GM10248 (cell line): Measurements from ENCODE around the gene FBXO27.
A peak's percentile ranks its signal among the peaks of the same experiment; 100 is the strongest.

Experiments
- CTCF ChIA-PET: fragments of 300-600 bp; sonication (Branson Sonifier 250); formaldehyde crosslinking; extraction: SDS; loops from one replicate; lab custom pipeline; 2021; ENCODE audit warnings: antibody characterized with exemption; lab: Yijun Ruan, JAX
- POLR2A ChIA-PET: fragments of 350-650 bp; sonication (Branson Sonifier 250); formaldehyde crosslinking; extraction: SDS; loops from one replicate; lab custom pipeline; 2020; ENCODE audit warnings: antibody characterized with exemption; lab: Yijun Ruan, JAX
- DNase-seq: peaks from one replicate; pipeline ENCODE4 v3.0.0; 2012; ENCODE audit errors: extremely low spot score
- TF ChIP-seq, protein P1 (sequence below): IDR thresholded peaks from 2 replicates; pipeline ENCODE4 v1.5.1; 2012; ENCODE audit warnings: mild to moderate bottlenecking, low read depth; ENCODE audit errors: extremely low read depth, missing control alignments, control extremely low read depth

FBXO27 gene

DNA sequence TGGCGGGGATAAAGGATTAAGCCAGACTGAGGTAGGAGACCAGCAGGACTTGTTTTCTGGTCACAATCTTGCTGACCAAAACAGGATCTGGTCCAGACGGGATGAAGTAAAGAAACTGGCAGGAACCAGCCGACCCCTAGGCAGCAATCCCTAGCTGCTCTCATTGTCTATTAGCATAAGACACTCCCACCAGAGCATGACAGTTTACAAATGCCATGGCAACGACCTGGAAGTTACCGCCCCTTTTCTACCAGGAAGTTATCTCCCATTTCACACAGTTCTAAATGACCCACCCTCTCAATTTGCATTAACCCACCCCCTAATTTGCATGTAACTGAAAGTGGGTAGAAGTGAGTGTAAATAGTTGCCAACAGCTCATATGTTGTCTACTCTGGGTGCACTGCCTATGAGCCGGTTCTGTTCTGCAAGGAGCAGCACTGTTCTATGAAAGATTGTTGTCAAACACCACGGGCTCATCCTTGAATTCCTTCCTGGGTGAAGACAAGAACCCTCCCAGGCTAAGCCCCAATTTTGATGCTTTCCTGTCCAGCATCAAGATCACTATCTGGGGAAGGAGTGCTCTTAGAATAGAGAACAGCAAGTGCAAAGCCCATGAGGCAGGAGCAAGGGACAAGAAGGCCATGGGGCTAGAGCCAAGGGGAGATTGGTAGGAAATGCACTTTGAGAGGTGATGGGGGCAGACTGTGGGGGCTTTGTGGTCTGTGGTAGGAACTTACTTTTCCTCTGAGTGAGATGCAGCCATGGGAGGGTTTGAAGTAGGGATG lies 13.9 kb upstream of the FBXO27 start:
- POLR2A ChIA-PET: no interaction called here
- CTCF ChIA-PET: interaction anchor here (1.0 to 1.8 kb wide), 2 partner anchors 64 to 84 kb away, joined by 3 to 4 read pairs; no protein-coding TSS in a partner anchor
- DNase-seq: no peak
- TF ChIP-seq, protein P1, sequence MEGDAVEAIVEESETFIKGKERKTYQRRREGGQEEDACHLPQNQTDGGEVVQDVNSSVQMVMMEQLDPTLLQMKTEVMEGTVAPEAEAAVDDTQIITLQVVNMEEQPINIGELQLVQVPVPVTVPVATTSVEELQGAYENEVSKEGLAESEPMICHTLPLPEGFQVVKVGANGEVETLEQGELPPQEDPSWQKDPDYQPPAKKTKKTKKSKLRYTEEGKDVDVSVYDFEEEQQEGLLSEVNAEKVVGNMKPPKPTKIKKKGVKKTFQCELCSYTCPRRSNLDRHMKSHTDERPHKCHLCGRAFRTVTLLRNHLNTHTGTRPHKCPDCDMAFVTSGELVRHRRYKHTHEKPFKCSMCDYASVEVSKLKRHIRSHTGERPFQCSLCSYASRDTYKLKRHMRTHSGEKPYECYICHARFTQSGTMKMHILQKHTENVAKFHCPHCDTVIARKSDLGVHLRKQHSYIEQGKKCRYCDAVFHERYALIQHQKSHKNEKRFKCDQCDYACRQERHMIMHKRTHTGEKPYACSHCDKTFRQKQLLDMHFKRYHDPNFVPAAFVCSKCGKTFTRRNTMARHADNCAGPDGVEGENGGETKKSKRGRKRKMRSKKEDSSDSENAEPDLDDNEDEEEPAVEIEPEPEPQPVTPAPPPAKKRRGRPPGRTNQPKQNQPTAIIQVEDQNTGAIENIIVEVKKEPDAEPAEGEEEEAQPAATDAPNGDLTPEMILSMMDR: no peak

DNA sequence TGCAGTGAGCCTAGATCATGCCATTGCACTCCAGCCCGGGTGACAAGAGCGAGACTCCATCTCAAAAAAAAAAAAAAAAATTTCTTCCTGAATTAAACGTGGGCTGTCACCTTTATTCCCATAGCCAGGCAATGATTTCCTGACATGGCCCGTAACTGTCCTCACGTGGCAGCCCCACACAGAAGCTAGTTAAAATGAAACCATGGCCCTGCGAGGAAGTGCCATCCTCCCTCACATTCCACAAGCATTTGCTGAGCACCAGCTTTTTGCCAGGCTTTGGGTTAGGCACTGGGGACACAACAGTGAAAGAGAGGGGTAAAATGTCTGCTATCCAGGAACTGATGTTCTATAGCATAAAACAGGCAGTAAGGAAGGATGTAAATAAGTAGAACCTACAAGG lies 13.2 kb upstream of the FBXO27 start:
- ChIA-PET POLR2A (no interaction called here), CTCF (interaction anchor here (1.0 to 1.8 kb wide), 2 partner anchors 65 to 84 kb away, joined by 3 to 4 read pairs; no protein-coding TSS in a partner anchor)
- DNase-seq: no peak
- TF ChIP-seq, protein P1: no peak

DNA sequence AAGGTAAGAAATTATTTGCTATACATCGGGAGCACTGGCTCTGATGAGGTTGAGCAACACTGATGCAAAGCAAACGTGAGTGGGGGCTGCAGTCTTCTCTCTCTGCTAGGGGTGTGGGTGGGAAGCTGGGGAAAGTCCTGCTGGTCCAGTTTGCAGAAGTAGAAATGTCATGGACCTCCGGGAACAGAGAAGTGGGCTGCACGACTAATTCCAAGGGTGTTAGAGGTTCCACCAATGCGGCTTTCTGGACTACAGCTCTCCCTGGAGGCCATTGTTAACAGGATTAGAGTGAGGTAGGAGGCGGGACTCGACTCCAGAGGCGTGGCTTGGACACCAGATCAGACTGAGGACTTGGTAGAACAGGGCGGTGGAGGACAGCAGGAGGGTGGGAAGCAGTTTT lies 5.7 kb upstream of the FBXO27 start:
- POLR2A ChIA-PET: no interaction called here
- TF ChIP-seq, protein P1: peak; percentile 13
- DNase-seq: no peak
- CTCF ChIA-PET: interaction anchor here (0.7 to 2.6 kb wide), 7 partner anchors 10 to 360 kb away, joined by 3 to 11 read pairs (median 4); no protein-coding TSS in a partner anchor

DNA sequence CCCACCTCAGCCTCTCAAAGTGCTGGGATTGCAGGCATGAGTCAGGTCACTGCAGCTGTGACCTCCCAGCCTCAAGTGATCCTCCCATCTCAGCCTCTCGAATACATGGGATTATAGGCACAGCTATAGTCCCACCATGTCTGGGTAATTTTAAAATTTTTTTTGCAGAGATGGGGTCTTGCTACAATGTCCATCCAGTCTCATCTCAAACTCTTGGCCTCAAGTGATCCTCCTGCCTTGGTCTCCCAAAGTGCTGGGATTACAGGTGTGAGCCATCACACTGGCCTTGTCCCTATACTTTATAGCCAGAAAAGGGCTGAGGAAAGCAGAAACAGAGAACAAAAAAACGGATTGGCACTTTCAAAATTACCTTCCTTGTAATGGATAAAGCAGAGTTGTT lies 4.8 kb upstream of the FBXO27 start:
- TF ChIP-seq, protein P1: no peak
- CTCF ChIA-PET: interaction anchor here (0.7 to 2.6 kb wide), 9 partner anchors 10 to 361 kb away, joined by 3 to 11 read pairs (median 4); no protein-coding TSS in a partner anchor
- no peak for DNase-seq
- POLR2A ChIA-PET: no interaction called here

DNA sequence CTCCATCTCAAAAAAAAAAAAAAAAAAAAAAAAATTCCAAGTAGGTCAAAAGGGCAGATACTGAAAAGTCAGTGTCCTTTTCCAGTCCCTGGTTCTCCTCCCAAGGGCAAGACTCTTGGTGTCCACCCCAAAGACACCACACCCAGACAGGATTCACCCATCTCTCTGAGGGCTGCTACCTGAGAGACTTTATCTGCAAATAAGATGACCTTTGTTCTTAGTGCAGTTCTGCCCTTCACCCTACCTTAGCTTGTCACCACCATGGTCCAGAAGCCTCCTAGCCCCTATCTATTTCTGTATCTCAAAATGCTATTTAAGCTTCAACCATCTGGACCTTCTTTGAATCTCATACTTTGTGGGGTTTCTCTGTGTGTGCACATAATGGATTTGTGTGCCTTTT lies 4.2 kb upstream of the FBXO27 start:
- no peak for DNase-seq
- POLR2A ChIA-PET: no interaction called here
- TF ChIP-seq, protein P1: no peak
- CTCF ChIA-PET: interaction anchor here (0.9 to 2.6 kb wide), 3 partner anchors 15 to 77 kb away, joined by 3 to 11 read pairs (median 6); no protein-coding TSS in a partner anchor

DNA sequence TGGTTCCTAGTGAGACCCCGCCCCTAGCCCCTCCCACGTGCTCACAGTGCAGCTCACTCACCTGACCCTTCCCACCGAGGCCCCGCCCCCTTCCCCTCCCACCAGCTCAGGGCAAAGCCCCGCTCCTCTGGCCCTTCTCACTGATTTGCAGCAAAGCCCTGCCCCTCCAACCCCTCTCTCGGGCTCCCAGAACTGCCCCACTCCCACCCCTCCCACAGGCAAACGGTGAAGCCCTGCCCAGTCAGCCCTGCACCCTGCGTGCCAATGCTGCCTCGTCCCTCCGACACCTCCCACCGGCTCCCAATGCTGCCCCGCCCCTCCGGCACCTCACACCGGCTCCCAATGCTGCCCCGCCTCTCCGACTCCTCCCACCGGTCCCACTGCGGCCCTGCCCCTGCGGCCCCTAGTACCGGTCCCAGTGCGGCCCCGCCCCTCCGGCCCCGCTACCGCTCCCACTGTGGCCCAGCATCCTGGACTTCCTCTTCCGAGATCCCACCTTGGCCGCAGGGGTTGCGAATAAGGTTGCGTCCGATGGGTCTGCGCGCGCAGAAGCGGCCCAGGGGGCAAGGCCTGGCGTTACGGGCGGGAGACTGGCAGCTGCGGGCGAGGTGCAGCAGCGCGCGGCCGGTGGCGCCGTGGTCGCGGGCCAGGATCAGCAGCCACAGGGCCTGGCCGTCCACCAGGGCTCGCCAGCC lies 834 bp downstream of the FBXO27 start:
- TF ChIP-seq, protein P1: no peak
- POLR2A ChIA-PET: no interaction called here
- CTCF ChIA-PET: interaction anchor here (1.5 kb wide), 1 partner anchor 69 kb away, joined by 4 read pairs; no protein-coding TSS in a partner anchor
- peak; percentile 92 for DNase-seq
